DOHH2 (cell line): ENCODE measurements around the gene ITGA1.

Source experiments
- H3F3A ChIP-seq: fragments of 200-600 bp; sonication (generic), shearing (Covaris generic); 2 replicates; pipeline ENCODE4 v1.6.0; 2016; ENCODE audit warnings: antibody characterized with exemption, mild to moderate bottlenecking; ENCODE audit not compliant: control insufficient read depth, insufficient read depth
- H3K27ac ChIP-seq: fragments of 200-600 bp; sonication (generic); 2 replicates; pipeline ENCODE4 v1.5.1; 2014; ENCODE audit warnings: low read depth, mild to moderate bottlenecking, low read length, moderate library complexity
- H3K27me3 ChIP-seq: fragments of 200-600 bp; sonication (generic); 2 replicates; pipeline ENCODE4 v1.6.1; 2014; ENCODE audit warnings: mild to moderate bottlenecking, low read length, mixed read lengths; ENCODE audit not compliant: control insufficient read depth
- H3K36me3 ChIP-seq: fragments of 200-600 bp; sonication (generic); 2 replicates; pipeline ENCODE4 v1.6.1; 2014; ENCODE audit warnings: mild to moderate bottlenecking, low read length, moderate library complexity, mixed read lengths; ENCODE audit not compliant: control insufficient read depth
- H3K4me1 ChIP-seq: fragments of 200-600 bp; sonication (generic); 2 replicates; pipeline ENCODE4 v1.6.1; 2014; ENCODE audit warnings: mild to moderate bottlenecking, low read length, mixed read lengths; ENCODE audit not compliant: control insufficient read depth
- H3K4me2 ChIP-seq: fragments of 200-600 bp; sonication (generic); 2 replicates; pipeline ENCODE4 v1.6.0; 2014; ENCODE audit warnings: mild to moderate bottlenecking, low read length, moderate library complexity
- H3K4me3 ChIP-seq: fragments of 200-600 bp; sonication (generic); 2 replicates; pipeline ENCODE4 v1.5.1; 2014; ENCODE audit warnings: mild to moderate bottlenecking, low read length, mixed read lengths
- H3K79me2 ChIP-seq: fragments of 200-600 bp; sonication (generic); 2 replicates; pipeline ENCODE4 v1.6.1; 2014; ENCODE audit warnings: mild to moderate bottlenecking, low read length, mixed read lengths; ENCODE audit not compliant: control insufficient read depth
- H3K9me2 ChIP-seq: fragments of 200-600 bp; sonication (generic); replicated peaks from 2 replicates; pipeline ENCODE4 v1.6.1; 2014; ENCODE audit warnings: mild to moderate bottlenecking, low read length, mixed read lengths; ENCODE audit not compliant: control insufficient read depth
- H3K9me3 ChIP-seq: fragments of 200-600 bp; sonication (generic); 2 replicates; pipeline ENCODE4 v1.6.1; 2014; ENCODE audit warnings: antibody characterized with exemption, low read length, mixed read lengths; ENCODE audit not compliant: control insufficient read depth, insufficient read depth
- H4K20me1 ChIP-seq: fragments of 200-600 bp; sonication (generic); 2 replicates; pipeline ENCODE4 v1.6.0; 2014; ENCODE audit warnings: low read depth, mild to moderate bottlenecking, antibody characterized with exemption, low read length, moderate library complexity; ENCODE audit not compliant: control insufficient read depth, insufficient read depth
- CTCF ChIP-seq: fragments of 200-600 bp; sonication (generic); IDR thresholded peaks from one replicate; pipeline ENCODE4 v1.5.1; 2014; ENCODE audit warnings: antibody characterized with exemption, mild to moderate bottlenecking, low read depth, low read length; ENCODE audit not compliant: poor library complexity, severe bottlenecking
- EZH2phosphoT487 ChIP-seq: fragments of 200-600 bp; sonication (generic); IDR thresholded peaks from 2 replicates; pipeline ENCODE4 v1.6.1; 2017; ENCODE audit warnings: borderline replicate concordance, mild to moderate bottlenecking, antibody characterized with exemption, low read length, moderate library complexity, mixed read lengths

Gene ITGA1

GRCh38 chr5:52996979-52997378, 209.3 kb downstream of the ITGA1 start:
- H3F3A ChIP-seq = no peaks in the 10 kb centered on the region
- no peaks in the 10 kb centered on the region for H3K36me3 ChIP-seq
- H3K4me1 ChIP-seq = no peaks in the 10 kb centered on the region
- H3K27me3 ChIP-seq = no peaks in the 10 kb centered on the region
- H3K79me2 ChIP-seq = no peaks in the 10 kb centered on the region
- TF ChIP-seq CTCF (no peak), EZH2phosphoT487 (no peak)
- H4K20me1 ChIP-seq = no peaks in the 10 kb centered on the region
- no peaks in the 10 kb centered on the region for H3K9me3 ChIP-seq
- H3K4me2 ChIP-seq = no peak overlapping the region
- H3K27ac ChIP-seq = no peak overlapping the region
- H3K9me2 ChIP-seq = no peaks in the 10 kb centered on the region
- H3K4me3 ChIP-seq = no peak overlapping the region

DNA sequence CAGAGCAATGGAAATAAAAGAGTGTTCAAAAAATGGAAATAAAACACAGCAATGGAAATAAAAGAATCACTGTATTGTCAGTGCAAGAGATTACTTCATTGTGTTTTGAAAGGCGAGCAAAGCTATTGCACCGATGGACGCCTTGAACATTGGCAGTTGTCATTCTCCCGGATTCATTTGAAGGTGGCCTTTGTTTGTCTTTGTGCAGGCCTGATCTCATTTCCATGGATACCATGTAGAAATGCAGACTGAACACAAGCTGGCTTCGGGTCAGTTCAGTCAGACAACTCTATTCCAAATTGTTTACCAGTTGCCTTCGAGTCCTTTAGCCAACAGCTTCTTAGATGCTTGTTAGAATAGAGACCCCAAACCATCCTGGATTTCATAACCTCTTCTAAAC, 209.7 kb downstream of the ITGA1 start:
- H3F3A ChIP-seq = no peaks in the 10 kb centered on the region
- no peaks in the 10 kb centered on the region for H3K9me2 ChIP-seq
- no peaks in the 10 kb centered on the region for H3K27me3 ChIP-seq
- H3K4me2 ChIP-seq = no peak overlapping the region
- no peaks in the 10 kb centered on the region for H3K36me3 ChIP-seq
- TF ChIP-seq EZH2phosphoT487 = no peak
- TF ChIP-seq CTCF = no peak
- H4K20me1 ChIP-seq = no peaks in the 10 kb centered on the region
- no peaks in the 10 kb centered on the region for H3K4me1 ChIP-seq
- no peak overlapping the region for H3K27ac ChIP-seq
- no peak overlapping the region for H3K4me3 ChIP-seq
- H3K79me2 ChIP-seq = no peaks in the 10 kb centered on the region
- no peaks in the 10 kb centered on the region for H3K9me3 ChIP-seq

GRCh38 chr5:52998552-52999313, 211.0 kb downstream of the ITGA1 start:
- H3K4me3 ChIP-seq = no peak overlapping the region
- no peak for TF ChIP-seq EZH2phosphoT487
- H4K20me1 ChIP-seq = no peaks in the 10 kb centered on the region
- no peaks in the 10 kb centered on the region for H3K9me2 ChIP-seq
- H3K4me2 ChIP-seq = no peak overlapping the region
- H3K36me3 ChIP-seq = no peaks in the 10 kb centered on the region
- no peaks in the 10 kb centered on the region for H3K79me2 ChIP-seq
- H3K27me3 ChIP-seq = no peaks in the 10 kb centered on the region
- no peaks in the 10 kb centered on the region for H3K9me3 ChIP-seq
- no peaks in the 10 kb centered on the region for H3K4me1 ChIP-seq
- no peaks in the 10 kb centered on the region for H3F3A ChIP-seq
- H3K27ac ChIP-seq = no peak overlapping the region

- Histone ChIP-seq H3K9me2 (no peaks in the 10 kb centered on the region), H4K20me1 (no peaks in the 10 kb centered on the region), H3K4me3 (no peak overlapping the region), H3K79me2 (no peaks in the 10 kb centered on the region), H3K36me3 (no peaks in the 10 kb centered on the region), H3K4me1 (no peaks in the 10 kb centered on the region), H3K9me3 (no peaks in the 10 kb centered on the region), H3K27ac (no peak overlapping the region), H3K27me3 (no peaks in the 10 kb centered on the region), H3K4me2 (no peak overlapping the region), H3F3A (no peaks in the 10 kb centered on the region)
- no peak for TF ChIP-seq CTCF
- no peak for TF ChIP-seq EZH2phosphoT487
These were observed 211.7 kb downstream of the ITGA1 start for GRCh38 chr5:52999344-52999949.
